B cell (primary cell): Measurements from ENCODE around the gene C1orf226. TPM values are rescaled to one million over a fixed set of nuclear protein-coding genes. Genes with fewer than 3 reads are reported as not detected.

Experiments
- ATAC-seq: fragments of 200-7000 bp; cut with Tn5 transposase; one replicate; pipeline ENCODE4 v1.10.0; 2021; ENCODE audit warnings: low read depth, mild to moderate bottlenecking, moderate number of reproducible peaks, moderate library complexity
- CTCF ChIA-PET: fragments of 350-600 bp; sonication (Branson Sonifier 250); formaldehyde crosslinking; loops from one replicate; lab custom pipeline; 2021; ENCODE audit warnings: antibody characterized with exemption, inconsistent platforms; lab: Charles Lee
- POLR2A ChIA-PET: fragments of 350-600 bp; sonication (Branson Sonifier 250); formaldehyde crosslinking; loops from one replicate; lab custom pipeline; 2021; ENCODE audit warnings: antibody characterized with exemption; lab: Charles Lee
- DNase-seq: peaks from one replicate; pipeline ENCODE4 v3.0.0; 2013
- H2AFZ ChIP-seq: 2 replicates; pipeline ENCODE4 v1.6.1; 2012; ENCODE audit warnings: mild to moderate bottlenecking, low read depth, low read length; ENCODE audit not compliant: insufficient read depth, poor library complexity, severe bottlenecking
- H3K27ac ChIP-seq, 2 donors: 1 replicate in 1 of 2; 2 replicates in 1 of 2; pipeline ENCODE4 v1.5.1; 2012 to 2013; ENCODE audit warnings: low read length in 2 of 2, mild to moderate bottlenecking in 2 of 2, moderate library complexity in 1 of 2
- H3K27me3 ChIP-seq, 4 experiments: fragments of 200-600 bp in 1 of 4; sonication (generic) in 1 of 4; replicated peaks in 1 of 4; 1 replicate in 2 of 4; 2 replicates in 2 of 4; pipeline versions ENCODE4 v1.6.1 to v1.7.0; 2013 to 2016; ENCODE audit warnings: low read length in 3 of 4, mild to moderate bottlenecking in 2 of 4, mixed read lengths in 1 of 4, moderate library complexity in 1 of 4; ENCODE audit not compliant: insufficient read depth in 4 of 4, control insufficient read depth in 3 of 4; ENCODE audit errors: control extremely low read depth in 1 of 4
- H3K36me3 ChIP-seq, 2 experiments: replicated peaks in 1 of 2; 1 replicate in 1 of 2; 2 replicates in 1 of 2; pipeline versions ENCODE4 v1.6.1 to v1.7.1; 2013; ENCODE audit warnings: low read length in 1 of 2; ENCODE audit not compliant: insufficient read depth in 2 of 2, control insufficient read depth in 1 of 2; ENCODE audit errors: control extremely low read depth in 1 of 2, extremely low read depth in 1 of 2
- H3K4me1 ChIP-seq, 2 donors: fragments of 200-600 bp in 1 of 2; sonication (generic) in 1 of 2; 1 replicate in 1 of 2; 2 replicates in 1 of 2; pipeline versions ENCODE4 v1.5.1 to v1.6.1; 2013 to 2017; ENCODE audit warnings: low read length in 2 of 2; ENCODE audit not compliant: control insufficient read depth in 2 of 2, insufficient read depth in 2 of 2
- H3K4me2 ChIP-seq: replicated peaks from 2 replicates; pipeline ENCODE3; 2012; ENCODE audit warnings: mild to moderate bottlenecking, low read depth, low read length; ENCODE audit not compliant: poor library complexity, severe bottlenecking
- H3K4me3 ChIP-seq, 5 experiments: fragments of 200-600 bp in 1 of 5; sonication (generic) in 1 of 5; 1 replicate in 3 of 5; 2 replicates in 2 of 5; pipeline versions ENCODE4 v1.5.1 to v1.7.0; 2011 to 2016; ENCODE audit warnings: low read length in 4 of 5, mild to moderate bottlenecking in 4 of 5, low read depth in 2 of 5, control low read depth in 1 of 5, moderate library complexity in 1 of 5; ENCODE audit not compliant: insufficient read depth in 1 of 5; ENCODE audit errors: control extremely low read depth in 1 of 5, extremely low read depth in 1 of 5
- H3K79me2 ChIP-seq: fragments of 200-600 bp; sonication (generic); one replicate; pipeline ENCODE4 v1.6.0; 2016; ENCODE audit warnings: low read length; ENCODE audit not compliant: control insufficient read depth, insufficient read depth
- H3K9ac ChIP-seq: fragments of 200-600 bp; sonication (generic); 2 replicates; pipeline ENCODE4 v1.6.1; 2017; ENCODE audit warnings: mild to moderate bottlenecking, low read length, moderate library complexity
- H3K9me3 ChIP-seq, 3 donors: one replicate each; pipeline versions ENCODE4 v1.6.1 to v1.7.1; 2013; ENCODE audit warnings: low read length in 2 of 3; ENCODE audit not compliant: control insufficient read depth in 2 of 3, insufficient read depth in 1 of 3; ENCODE audit errors: control extremely low read depth in 1 of 3
- H4K20me1 ChIP-seq: 2 replicates; pipeline ENCODE4 v1.6.0; 2012; ENCODE audit warnings: mild to moderate bottlenecking, low read length; ENCODE audit not compliant: insufficient read depth, control insufficient read depth, poor library complexity, severe bottlenecking
- H3K27ac Mint-ChIP-seq: one replicate; pipeline ENCODE4 v1.8.0; 2021; ENCODE audit warnings: mixed read lengths
- H3K27me3 Mint-ChIP-seq: one replicate; pipeline ENCODE4 v1.8.0; 2021; ENCODE audit warnings: mixed read lengths
- H3K4me1 Mint-ChIP-seq: one replicate; pipeline ENCODE4 v1.8.0; 2021; ENCODE audit warnings: mixed read lengths
- H3K4me3 Mint-ChIP-seq: one replicate; pipeline ENCODE4 v1.8.0; 2021; ENCODE audit warnings: mixed read lengths
- H3K9me3 Mint-ChIP-seq: one replicate; pipeline ENCODE4 v1.8.0; 2022; ENCODE audit warnings: mixed read lengths; ENCODE audit not compliant: insufficient read depth
- CTCF ChIP-seq: fragments of 200-600 bp; IDR thresholded peaks from one replicate; pipeline ENCODE4 v1.8.0; 2022; ENCODE audit warnings: antibody characterized with exemption, mild to moderate bottlenecking
- EZH2 ChIP-seq: IDR thresholded peaks from 2 replicates; pipeline ENCODE4 v1.6.1; 2012; ENCODE audit warnings: borderline replicate concordance, low read depth, mild to moderate bottlenecking, moderate library complexity, low read length; ENCODE audit not compliant: insufficient read depth, poor library complexity, severe bottlenecking
- WGBS: methylation state at CpG from one replicate; pipeline ENCODE4 v1.1.5; 2013; ENCODE audit warnings: missing lambda C conversion rate; ENCODE audit not compliant: insufficient coverage; 5-methylcytosine and 5-hydroxymethylcytosine counted together
- intact Hi-C: fragments of 100-400 bp; cut with micrococcal nuclease; formaldehyde crosslinking; loops from one replicate; pipeline ENCODE4 v1.10.0; 2022
- polyA plus RNA-seq: library from polyadenylated mRNA; depleted of rRNA; stranded (reverse); fragments of >200 nt; gene quantifications from 2 replicates; pipeline ENCODE4 v1.2.3, GENCODE V29; 2012
- total RNA-seq, 2 donors: library from RNA; stranded (reverse); fragments of 120-200 nt in 1 of 2; gene quantifications; 1 replicate in 1 of 2; 2 replicates in 1 of 2; pipeline versions ENCODE4 v1.2.3 to v1.2.4, GENCODE V29; 2013 to 2022

The C1orf226 gene
- total and polyA plus RNA-seq, 2 donors (not counting 1 experiment from before 2014, with no cell fraction given): 0.01 to 0.10 TPM

- no peaks in the 10 kb centered on the region for H3K27me3 Mint-ChIP-seq
- no peaks in the 10 kb centered on the region for H3K4me1 Mint-ChIP-seq
- ChIA-PET CTCF (no interaction called here), POLR2A (no interaction called here)
- no peaks in the 10 kb centered on the region for H4K20me1 ChIP-seq
- H3K27ac ChIP-seq: no peak overlapping the region
- no peak overlapping the region for H2AFZ ChIP-seq
- no peaks in the 10 kb centered on the region for H3K4me1 ChIP-seq
- DNase-seq: no peak
- H3K9me3 Mint-ChIP-seq: no peaks in the 10 kb centered on the region
- H3K79me2 ChIP-seq: no peaks in the 10 kb centered on the region
- H3K4me3 Mint-ChIP-seq: no peak overlapping the region
- intact Hi-C loops: no loop called here
- TF ChIP-seq CTCF (no peak), EZH2 (no peak)
- H3K4me2 ChIP-seq: no peak overlapping the region
- H3K27me3 ChIP-seq: no peaks in the 10 kb centered on the region
- no peaks in the 10 kb centered on the region for H3K36me3 ChIP-seq
- H3K9ac ChIP-seq: no peak overlapping the region
- no peak overlapping the region for H3K4me3 ChIP-seq
- no peak overlapping the region for H3K27ac Mint-ChIP-seq
- 90% methylated on average over 1 of the region's 6 CpGs for WGBS
- no peak for ATAC-seq
- no peaks in the 10 kb centered on the region for H3K9me3 ChIP-seq
Measured at GRCh38 chr1:162380061-162380846, 1.3 kb upstream of the C1orf226 start.

- Mint-ChIP-seq H3K27ac (no peak overlapping the region), H3K4me3 (no peak overlapping the region), H3K4me1 (no peaks in the 10 kb centered on the region), H3K27me3 (peaks cover 4% of the 10 kb centered on the region), H3K9me3 (no peaks in the 10 kb centered on the region)
- H3K27ac ChIP-seq: no peak overlapping the region
- H2AFZ ChIP-seq: no peak overlapping the region
- H3K9ac ChIP-seq: no peak overlapping the region
- intact Hi-C loops: no loop called here
- H3K4me3 ChIP-seq: no peak overlapping the region
- ChIA-PET POLR2A (no interaction called here), CTCF (no interaction called here)
- no peaks in the 10 kb centered on the region for H3K9me3 ChIP-seq
- no peaks in the 10 kb centered on the region for H3K27me3 ChIP-seq
- H3K4me2 ChIP-seq: no peak overlapping the region
- H4K20me1 ChIP-seq: no peaks in the 10 kb centered on the region
- no peaks in the 10 kb centered on the region for H3K36me3 ChIP-seq
- H3K79me2 ChIP-seq: no peaks in the 10 kb centered on the region
- DNase-seq (no peak), ATAC-seq (no peak)
- H3K4me1 ChIP-seq: no peaks in the 10 kb centered on the region
- WGBS: 93% methylated on average over 13 of the region's 13 CpGs
- TF ChIP-seq CTCF: no peak
- TF ChIP-seq EZH2: no peak
Measured at GRCh38 chr1:162381941-162382750, 618 bp downstream of the C1orf226 start.
